Ovary (tissue), 3 donors: ENCODE results near the gene LYPD6.

Experiments
- POLR2A ChIP-seq: fragments of 450-650 bp; IDR thresholded peaks from one replicate; pipeline ENCODE4 v1.6.1; 2017; ENCODE audit warnings: antibody characterized with exemption, mild to moderate bottlenecking, moderate library complexity
- TF ChIP-seq, protein P1 (sequence below), 3 donors: fragments of 450-650 bp in 2 of 3; fragments of 200-600 bp in 1 of 3; IDR thresholded peaks; one replicate each; pipeline versions ENCODE4 v1.5.1 to v1.8.0; 2016 to 2022; ENCODE audit warnings: antibody characterized with exemption in 3 of 3, mild to moderate bottlenecking in 1 of 3
- donor health status: DM: no; HTN: no; CAD: no.

DNA sequence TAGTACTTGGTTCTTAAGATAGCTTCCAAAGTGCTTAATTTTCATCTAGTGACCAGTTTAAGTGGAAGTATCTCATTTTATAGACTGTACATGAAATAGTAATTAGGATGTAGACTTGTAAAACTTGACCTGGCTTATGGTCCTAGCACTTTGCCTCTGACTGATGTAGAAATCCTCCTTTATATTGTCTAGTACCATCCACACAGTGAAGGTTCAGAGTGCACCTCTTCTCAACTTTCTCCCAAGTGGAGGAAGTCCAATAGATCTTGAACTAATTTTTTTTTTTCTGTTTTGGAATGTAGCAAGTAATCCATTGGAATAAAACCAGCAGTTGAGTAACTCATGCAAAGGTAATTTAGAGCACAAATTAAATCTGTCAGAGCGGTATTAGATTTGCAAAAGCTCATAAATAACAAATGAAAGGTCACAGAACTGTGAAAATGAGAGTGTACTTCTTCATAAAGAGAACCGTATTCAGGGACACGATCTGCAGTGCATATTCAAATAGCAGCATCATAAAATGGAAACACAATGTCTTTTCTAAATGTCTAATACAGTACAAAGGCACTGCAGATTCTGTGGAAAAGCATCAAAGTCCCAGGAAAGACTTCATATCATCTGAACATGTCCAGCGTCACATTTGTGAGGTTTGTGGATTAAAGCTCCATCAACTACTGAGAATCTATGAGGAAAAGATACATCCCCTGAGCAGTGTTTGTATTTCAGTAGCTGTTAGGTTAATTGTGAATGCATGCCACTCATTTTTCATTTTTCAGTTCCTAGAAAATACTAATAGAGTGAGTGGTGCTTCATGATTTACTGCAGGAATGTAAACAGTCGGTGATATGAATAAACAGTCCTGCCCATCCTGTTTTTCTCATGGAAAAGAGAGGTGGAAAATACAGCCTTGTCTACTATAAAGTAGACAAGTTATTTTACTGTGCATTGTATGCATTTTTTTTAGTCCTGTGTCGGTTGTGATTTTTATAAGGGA lies 100.7 kb downstream of the LYPD6 start:
- TF ChIP-seq, protein P1, sequence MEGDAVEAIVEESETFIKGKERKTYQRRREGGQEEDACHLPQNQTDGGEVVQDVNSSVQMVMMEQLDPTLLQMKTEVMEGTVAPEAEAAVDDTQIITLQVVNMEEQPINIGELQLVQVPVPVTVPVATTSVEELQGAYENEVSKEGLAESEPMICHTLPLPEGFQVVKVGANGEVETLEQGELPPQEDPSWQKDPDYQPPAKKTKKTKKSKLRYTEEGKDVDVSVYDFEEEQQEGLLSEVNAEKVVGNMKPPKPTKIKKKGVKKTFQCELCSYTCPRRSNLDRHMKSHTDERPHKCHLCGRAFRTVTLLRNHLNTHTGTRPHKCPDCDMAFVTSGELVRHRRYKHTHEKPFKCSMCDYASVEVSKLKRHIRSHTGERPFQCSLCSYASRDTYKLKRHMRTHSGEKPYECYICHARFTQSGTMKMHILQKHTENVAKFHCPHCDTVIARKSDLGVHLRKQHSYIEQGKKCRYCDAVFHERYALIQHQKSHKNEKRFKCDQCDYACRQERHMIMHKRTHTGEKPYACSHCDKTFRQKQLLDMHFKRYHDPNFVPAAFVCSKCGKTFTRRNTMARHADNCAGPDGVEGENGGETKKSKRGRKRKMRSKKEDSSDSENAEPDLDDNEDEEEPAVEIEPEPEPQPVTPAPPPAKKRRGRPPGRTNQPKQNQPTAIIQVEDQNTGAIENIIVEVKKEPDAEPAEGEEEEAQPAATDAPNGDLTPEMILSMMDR (IDR thresholded peaks at IDR 0.05): no peak
- TF ChIP-seq POLR2A: no peak
